HG03280 (cell line): ENCODE data around the gene KRT36.

Source experiments
- ATAC-seq: cut with Tn5 transposase; IDR thresholded peaks from one replicate; pipeline ENCODE4 v1.9.1; 2021; ENCODE audit warnings: mild to moderate bottlenecking, moderate library complexity; ENCODE audit not compliant: unreplicated experiment

The KRT36 gene

DNA sequence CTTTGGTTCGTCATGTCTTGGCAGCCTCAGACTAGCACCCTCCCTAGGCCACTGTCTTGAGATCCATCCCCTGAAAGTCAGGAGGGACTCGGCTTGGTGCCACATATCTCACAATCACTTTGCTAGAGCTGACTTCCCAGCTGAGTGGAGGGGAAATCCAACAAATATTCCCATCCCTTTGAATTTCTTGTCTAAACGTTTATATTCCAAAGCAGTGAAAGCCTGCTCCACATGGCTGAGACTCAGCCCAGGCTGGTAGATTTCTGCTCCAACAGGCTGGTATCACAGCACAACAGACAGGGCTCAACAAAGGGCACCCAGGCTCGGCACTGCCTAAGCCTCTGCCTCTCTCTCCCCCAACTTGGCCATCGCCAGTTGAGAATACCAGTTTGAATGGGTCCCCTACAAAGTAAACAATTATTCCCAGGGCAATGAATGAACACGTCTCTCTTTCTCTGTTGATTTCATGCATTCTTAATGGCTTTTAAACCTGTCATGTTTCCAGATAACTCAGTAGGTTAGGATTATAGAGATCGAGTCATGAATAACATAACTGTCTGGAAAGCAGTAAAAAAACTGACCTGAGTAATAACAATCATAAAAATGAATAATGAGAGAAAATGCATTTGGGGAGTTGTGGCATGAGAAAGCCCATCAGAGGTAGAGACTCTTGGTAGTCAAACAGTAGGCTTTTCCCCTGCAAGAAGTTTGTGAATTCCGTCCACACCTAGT, 14.7 kb upstream of the KRT36 start:
- ATAC-seq: no peak

DNA sequence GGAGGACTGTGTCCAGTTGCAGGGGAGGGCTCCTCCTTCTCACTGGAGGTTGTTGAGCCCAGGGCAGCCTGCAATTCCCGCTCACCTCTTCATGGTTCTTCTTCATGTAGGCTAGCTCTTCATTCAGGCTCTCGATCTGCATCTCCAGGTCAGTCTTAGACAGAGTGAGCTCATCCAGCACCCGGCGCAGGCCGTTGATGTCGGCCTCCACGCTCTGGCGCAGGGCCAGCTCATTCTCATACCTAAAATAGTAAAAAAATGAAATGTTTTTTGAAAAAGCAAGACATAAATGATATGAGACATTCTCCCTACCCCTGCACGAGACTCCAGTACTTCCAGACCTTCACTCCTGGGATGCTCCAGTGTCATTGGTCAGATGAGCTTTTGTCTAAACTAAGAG, 13.5 kb upstream of the KRT36 start:
- ATAC-seq: no peak

DNA sequence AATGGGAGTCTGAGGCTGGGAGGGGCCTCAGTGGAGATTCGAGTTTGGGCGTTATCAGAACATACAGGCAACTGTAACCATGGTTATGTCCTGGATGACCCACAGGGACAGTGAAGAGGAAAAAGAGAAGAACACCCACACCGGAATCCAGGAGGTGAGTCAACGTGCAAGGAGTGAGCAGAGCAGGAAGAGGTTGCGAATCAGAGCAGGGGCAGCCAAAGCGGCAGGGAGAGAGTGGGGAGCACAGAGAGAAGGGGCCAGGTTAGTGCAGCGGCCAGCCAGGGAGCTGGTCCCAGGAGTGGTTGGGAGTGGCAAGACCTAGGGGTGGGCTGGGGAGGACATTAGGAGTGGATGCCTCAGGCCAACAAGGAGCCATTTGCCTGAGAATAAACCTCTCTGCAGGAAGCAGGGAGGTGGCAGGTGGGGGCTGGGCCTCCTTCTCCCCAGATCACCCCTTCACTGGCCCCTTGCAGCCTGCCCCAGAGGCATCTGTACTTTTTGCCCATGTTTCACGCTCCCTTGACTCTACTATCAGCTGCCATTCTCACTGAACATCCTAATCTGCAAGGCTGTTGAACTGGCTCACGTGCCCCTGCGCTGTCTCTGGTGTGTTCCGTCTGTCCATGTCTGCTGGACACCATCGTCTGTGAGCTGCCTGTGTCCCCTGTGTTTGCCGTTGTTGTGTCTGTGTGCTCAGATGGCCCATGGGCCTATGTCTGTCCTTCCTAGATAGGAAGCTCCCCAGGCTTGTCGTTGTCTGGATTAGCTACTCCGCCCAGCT, 10.6 kb upstream of the KRT36 start:
- ATAC-seq: no peak

DNA sequence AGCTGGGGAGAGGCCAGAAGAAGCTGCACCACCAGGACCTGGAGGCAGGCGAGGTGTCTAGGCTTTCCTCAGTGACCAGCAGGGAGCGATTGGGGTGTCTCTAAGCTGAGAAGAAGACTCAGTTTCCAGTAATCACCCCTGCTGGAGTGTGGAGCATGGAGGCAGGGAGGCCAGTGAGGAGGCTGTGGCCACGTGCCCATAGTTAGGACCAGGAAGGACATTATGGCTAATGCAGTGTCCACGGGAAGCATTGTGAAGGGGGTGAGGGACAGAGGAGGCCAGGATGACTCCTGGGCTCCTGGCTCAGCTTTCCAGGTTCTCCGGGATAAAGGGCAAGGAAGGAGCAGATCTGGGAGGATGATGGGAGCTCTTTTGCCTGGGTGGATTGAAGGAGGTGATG, 10.0 kb upstream of the KRT36 start:
- no peak for ATAC-seq

GRCh38 chr17:41498276-41498675, 8.6 kb upstream of the KRT36 start:
- ATAC-seq: no peak

DNA sequence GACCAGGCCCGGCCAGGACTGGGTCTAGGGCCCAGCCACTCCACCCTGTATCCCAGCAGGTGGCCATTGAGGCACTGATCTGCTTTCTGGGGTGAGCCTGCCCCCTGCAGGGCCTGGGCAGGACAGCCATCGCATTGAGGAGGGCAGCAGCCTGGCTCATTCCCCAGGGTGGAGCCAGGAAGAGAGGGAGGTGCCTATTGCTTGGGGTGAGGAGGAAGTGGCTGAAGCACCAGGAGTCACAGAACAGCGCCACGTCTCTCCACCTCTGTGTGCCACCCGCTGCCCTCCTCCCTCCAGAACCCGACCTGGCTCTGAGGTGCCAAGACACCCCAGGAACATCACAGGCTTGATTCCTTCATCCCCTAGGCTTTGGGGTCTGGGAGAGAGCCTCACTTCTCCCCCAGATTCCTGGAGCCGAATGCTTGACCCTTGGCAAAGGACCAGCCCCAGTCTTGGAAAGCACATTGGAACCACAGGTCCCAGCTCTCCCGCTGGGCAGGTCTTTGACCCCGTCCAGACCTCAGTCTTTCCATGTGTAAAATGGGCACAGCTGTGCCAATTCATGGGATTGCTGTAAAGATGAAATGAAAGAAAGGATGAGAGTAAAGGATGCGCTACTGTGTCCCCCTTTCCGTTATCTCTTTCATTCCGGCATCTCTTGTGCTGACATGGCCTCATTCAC, 7.2 kb upstream of the KRT36 start:
- peak; percentile 48 for ATAC-seq

DNA sequence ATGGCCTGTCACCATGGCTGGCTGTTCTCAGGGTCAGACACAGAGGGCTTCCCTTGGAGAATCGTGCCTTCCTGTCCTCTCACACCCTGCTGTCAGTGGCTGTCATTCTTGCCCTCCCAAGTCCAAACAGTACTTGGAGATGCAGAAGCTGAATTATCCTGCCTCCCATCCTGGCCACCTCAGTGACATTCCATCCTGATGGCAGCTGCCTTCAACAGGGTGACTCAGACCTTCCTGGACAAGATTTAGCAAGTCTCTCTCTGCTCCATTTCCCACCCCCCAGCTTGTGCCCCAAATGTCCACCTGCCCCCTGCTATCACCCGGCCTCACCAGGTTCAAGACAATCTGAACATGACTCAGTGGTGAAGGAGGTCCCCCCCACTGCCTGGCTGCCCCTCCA, 4.8 kb upstream of the KRT36 start:
- no peak for ATAC-seq

GRCh38 chr17:41492771-41493170, 3.1 kb upstream of the KRT36 start:
- ATAC-seq: no peak

DNA sequence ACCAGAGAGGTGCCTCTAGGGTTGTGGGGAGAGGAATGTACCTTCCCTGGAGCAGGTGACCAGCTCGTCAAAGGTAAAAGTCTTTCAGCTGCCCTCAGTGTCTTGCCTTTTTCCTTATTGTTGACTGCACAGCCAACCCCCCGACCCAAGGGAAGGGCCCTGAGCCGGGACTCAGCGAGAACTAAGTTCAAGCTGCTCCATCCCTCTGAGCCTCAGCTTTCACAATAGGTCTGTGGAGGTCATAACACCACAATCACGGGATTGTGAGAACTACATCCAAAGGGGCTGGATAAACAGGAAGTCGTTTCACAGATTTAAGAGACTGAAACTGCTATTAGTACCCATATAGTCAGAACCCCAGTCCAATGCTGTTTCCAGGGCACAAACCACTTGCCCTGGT, 2.6 kb upstream of the KRT36 start:
- ATAC-seq: no peak

GRCh38 chr17:41491476-41491875, 1.8 kb upstream of the KRT36 start:
- ATAC-seq: no peak

DNA sequence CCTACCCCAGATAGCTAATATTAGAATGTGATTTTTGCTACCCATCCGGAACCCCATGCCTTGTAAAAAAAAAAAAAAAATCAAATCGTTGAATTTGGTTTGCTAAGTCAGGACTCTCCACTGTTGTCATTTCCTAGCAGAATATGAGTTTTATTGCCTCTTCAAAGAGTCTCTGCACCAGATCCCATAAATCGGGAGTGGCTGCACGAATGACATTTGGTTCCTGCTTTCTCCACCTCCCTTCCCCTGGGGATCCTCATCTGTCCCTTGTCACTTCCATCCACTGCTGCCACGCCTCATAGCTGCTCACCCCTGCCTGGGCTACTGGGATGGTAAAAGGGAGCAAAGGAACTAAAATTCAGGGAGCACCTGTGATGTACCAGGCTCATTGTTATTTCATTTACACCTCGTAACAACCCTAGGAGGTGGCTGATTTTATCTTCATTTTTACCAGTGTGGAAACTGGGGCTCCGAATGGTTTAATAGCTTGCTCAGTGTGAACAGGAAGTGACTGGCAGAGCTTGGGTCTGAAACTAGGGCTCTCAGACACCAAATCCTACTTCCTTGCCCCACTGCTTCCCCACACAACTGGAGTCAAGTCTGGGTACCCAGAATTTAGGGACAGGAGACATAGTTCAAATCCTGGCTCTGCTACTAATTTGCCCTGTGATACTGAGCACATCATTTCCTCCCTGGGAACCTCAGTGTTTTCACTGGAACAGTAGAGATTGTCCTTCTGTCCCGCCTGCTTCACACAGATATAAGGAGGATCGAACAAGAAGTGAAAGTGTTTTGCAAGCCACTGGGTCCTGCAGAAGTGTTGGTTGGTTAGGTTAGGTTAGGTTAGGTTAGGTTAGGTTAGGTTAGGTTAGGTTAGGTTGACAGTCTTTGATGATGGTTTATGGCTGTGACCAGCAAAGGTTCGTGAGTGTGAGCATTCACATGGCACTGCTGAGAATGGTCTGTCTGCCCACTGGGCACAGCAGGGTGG, 585 bp upstream of the KRT36 start:
- ATAC-seq: no peak

GRCh38 chr17:41486809-41487530, 2.7 kb downstream of the KRT36 start:
- no peak for ATAC-seq

DNA sequence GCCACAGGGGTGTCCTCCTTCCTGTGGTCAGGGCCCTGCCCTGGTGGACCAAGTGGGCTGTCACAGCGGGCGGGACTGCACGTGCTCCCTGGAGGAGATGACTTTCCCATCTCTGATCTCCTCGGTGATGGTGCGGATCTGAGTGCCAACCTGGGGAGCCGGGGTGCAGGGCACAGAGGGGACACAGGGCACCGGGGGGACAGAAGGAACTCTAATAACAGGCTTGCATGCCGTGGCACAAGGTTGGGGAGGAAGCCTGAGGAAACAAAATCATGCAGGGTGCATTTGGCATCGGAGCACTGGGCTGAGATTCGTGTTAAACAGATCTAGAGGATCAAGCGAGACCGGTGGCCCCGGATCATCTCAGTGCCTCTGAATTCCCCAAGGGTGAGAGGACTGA, 3.4 kb downstream of the KRT36 start:
- no peak for ATAC-seq

GRCh38 chr17:41484920-41485904, 4.5 kb downstream of the KRT36 start:
- no peak for ATAC-seq

DNA sequence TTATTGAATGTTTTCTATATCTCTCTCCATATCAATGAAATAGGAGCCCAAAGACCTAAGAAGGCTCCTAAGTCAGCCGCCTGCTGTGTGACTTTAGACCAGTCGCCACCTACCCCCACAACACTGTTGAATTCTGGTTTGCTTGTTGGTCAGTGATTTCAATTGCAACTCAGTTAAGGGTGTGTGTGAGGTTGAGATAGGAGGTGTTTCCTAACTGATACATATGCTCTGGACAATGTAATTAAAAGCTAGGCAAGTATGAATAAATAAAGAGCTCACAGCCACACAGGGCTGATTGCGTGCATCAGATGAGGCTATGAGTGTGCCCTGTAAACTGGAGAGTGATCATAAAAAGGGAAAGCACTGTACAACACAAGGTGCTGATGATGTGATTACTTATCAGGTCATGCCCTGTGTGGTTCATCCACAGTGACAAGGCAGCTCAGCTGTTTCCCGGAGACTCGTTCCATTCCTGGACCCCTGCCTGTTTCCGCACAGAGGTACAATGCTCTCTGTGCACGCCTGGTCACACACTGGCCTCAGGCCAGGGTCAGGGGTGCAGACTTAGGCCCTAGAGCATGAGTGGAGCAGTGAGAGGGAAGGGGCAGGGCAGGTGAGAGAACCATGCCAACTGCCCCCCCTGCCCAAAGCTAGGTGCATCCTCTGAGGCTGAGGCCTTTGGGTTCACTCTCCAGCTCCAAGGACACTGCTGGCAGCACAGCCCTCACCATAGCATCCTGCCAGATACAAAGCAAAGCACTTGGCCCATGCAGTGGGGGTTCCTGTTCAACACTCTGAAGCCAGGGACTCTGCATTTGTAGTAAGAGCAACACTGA, 5.5 kb downstream of the KRT36 start:
- no peak for ATAC-seq

DNA sequence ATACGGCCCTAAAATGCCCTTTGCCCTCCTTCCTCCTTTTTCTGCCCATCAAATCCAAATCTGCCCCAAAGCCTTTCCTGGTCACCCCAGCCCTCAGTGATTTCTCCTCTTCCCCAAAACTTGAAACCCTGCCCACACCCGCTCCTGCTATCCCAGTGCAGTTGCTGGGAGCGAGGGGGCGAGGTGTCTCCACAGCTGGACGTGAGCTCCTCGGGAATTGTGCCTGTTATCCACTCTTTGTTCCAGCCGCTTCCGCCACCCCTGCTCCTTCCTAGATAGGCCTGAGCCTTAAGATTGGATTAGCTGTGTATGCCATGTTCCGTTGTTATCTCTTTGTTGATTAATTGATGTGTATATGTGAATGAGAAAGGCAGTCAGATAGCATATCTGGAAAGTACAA, 6.2 kb downstream of the KRT36 start:
- no peak for ATAC-seq

GRCh38 chr17:41481036-41481435, 8.7 kb downstream of the KRT36 start, which contains the start of gene KRT35:
TSS of gene KRT35 (minus strand) at chr17:41481151. CDS start at chr17:41481097, 54 bp downstream.
- ATAC-seq: no peak

GRCh38 chr17:41480581-41480980, 9.1 kb downstream of the KRT36 start:
- no peak for ATAC-seq
